Measurements from ENCODE around the gene ZMPSTE24. TPM values are rescaled to one million over a fixed set of nuclear protein-coding genes. Genes with fewer than 3 reads are reported as not detected.
A peak's percentile ranks its signal among the peaks of the same experiment; 100 is the strongest.

The ZMPSTE24 gene
- total and polyA plus RNA-seq, 11 donors: 20.3 to 45.8 (median 31.7) TPM

- H3K4me1 ChIP-seq: peaks cover 0 to 15% (median 9%) of the 10 kb centered on the region in 12 donors
- H3K36me3 ChIP-seq: no peaks in the 10 kb centered on the region
- no peak for ATAC-seq
- 73 to 87% (median 75%) methylated on average over 4 of the region's 4 CpGs for WGBS, 4 donors
- no peak overlapping the region for H3K4me3 ChIP-seq
- H3K27ac ChIP-seq: no peak overlapping the region
- no peak for DNase-seq
- intact Hi-C loops (cut with DNase I): loop anchor here in 2 of 10 donors (10.0 kb wide), 1 partner anchor 87 kb away; the partner anchor contains the start of gene RLF (in 2 of the 2)
- TF ChIP-seq POLR2A (IDR thresholded peaks at IDR 0.05) (no peak), CTCF (IDR thresholded peaks at IDR 0.05) (no peak)
- H3K9me3 ChIP-seq: no peaks in the 10 kb centered on the region
- no peaks in the 10 kb centered on the region for H3K27me3 ChIP-seq
These were observed 6.6 kb upstream of the ZMPSTE24 start for GRCh38 chr1:40251456-40251855.

- DNase-seq (no peak), ATAC-seq (no peak)
- intact Hi-C loops (cut with DNase I): loop anchor here in 2 of 10 donors (10.0 kb wide), 1 partner anchor 88 kb away; the partner anchor contains the start of gene RLF (in 2 of the 2)
- H3K27ac ChIP-seq: no peak overlapping the region
- no peaks in the 10 kb centered on the region for H3K36me3 ChIP-seq
- no peak overlapping the region for H3K4me3 ChIP-seq
- peaks cover 3 to 19% (median 14%) of the 10 kb centered on the region in 12 donors for H3K4me1 ChIP-seq
- H3K9me3 ChIP-seq: no peaks in the 10 kb centered on the region
- H3K27me3 ChIP-seq: no peaks in the 10 kb centered on the region
- TF ChIP-seq CTCF (IDR thresholded peaks at IDR 0.05) (no peak), POLR2A (IDR thresholded peaks at IDR 0.05) (no peak)
- 70 to 96% (median 93%) methylated on average over 2 of the region's 2 CpGs for WGBS, 4 donors
These were observed 5.4 kb upstream of the ZMPSTE24 start for GRCh38 chr1:40252601-40253000.

GRCh38 chr1:40255231-40255630, 2.8 kb upstream of the ZMPSTE24 start:
- ATAC-seq (no peak), DNase-seq (no peak)
- TF ChIP-seq CTCF (IDR thresholded peaks at IDR 0.05): no peak
- no peak for TF ChIP-seq POLR2A (IDR thresholded peaks at IDR 0.05)
- H3K9me3 ChIP-seq: no peaks in the 10 kb centered on the region
- H3K27ac ChIP-seq: no peak overlapping the region
- H3K4me3 ChIP-seq: no peak overlapping the region
- intact Hi-C loops (cut with DNase I): loop anchor here in 7 of 10 donors (5.0 to 10.0 kb wide), 3 partner anchors 90 to 117 kb away; partner anchors contain the start of genes RLF (in 6 of the 7) and SMAP2 (in 1 of the 7)
- H3K36me3 ChIP-seq: peaks cover 0 to 9% (median 2%) of the 10 kb centered on the region in 9 donors
- H3K4me1 ChIP-seq: peaks cover 3 to 36% (median 27%) of the 10 kb centered on the region in 12 donors
- H3K27me3 ChIP-seq: no peaks in the 10 kb centered on the region

- Histone ChIP-seq H3K9me3 (no peaks in the 10 kb centered on the region), H3K4me3 (peak overlapping the region; percentile 72 to 98 (median 90)), H3K36me3 (peaks cover 0 to 23% (median 15%) of the 10 kb centered on the region in 9 donors), H3K4me1 (peaks cover 3 to 45% (median 28%) of the 10 kb centered on the region in 12 donors), H3K27ac (peak overlapping the region in 9 of 12 donors; percentile 86 to 98 (median 95)), H3K27me3 (no peaks in the 10 kb centered on the region)
- TF ChIP-seq CTCF (IDR thresholded peaks at IDR 0.05): no peak
- TF ChIP-seq POLR2A (IDR thresholded peaks at IDR 0.05): no peak
- 72 to 75% (median 73%) methylated on average over 6 of the region's 6 CpGs for WGBS, 4 donors
- ATAC-seq (no peak), DNase-seq (no peak)
- intact Hi-C loops (cut with DNase I): loop anchor here in 7 of 10 donors (2.0 to 10.0 kb wide), 4 partner anchors 92 to 116 kb away; partner anchors contain the start of genes RLF (in 7 of the 7) and SMAP2 (in 1 of the 7)
These were observed 1.5 kb upstream of the ZMPSTE24 start for GRCh38 chr1:40256401-40257084.
